Rectal smooth muscle tissue (tissue), 1 donor: ENCODE results near the gene RBM20.

Experiments used
- H3K27ac ChIP-seq: one replicate; pipeline ENCODE4 v1.7.0; 2013; ENCODE audit warnings: low read depth, low read length, inconsistent platforms
- H3K27me3 ChIP-seq: one replicate; pipeline ENCODE4 v1.7.0; 2013; ENCODE audit warnings: low read length; ENCODE audit not compliant: control insufficient read depth, insufficient read depth
- H3K36me3 ChIP-seq: one replicate; pipeline ENCODE4 v1.7.0; 2013; ENCODE audit warnings: low read length; ENCODE audit not compliant: control insufficient read depth, insufficient read depth
- H3K4me1 ChIP-seq: one replicate; pipeline ENCODE4 v1.7.0; 2013; ENCODE audit warnings: low read length; ENCODE audit not compliant: control insufficient read depth, insufficient read depth
- H3K4me3 ChIP-seq: one replicate; pipeline ENCODE4 v1.7.0; 2013; ENCODE audit warnings: low read length
- H3K9ac ChIP-seq: one replicate; pipeline ENCODE4 v1.7.0; 2013; ENCODE audit warnings: low read length

Gene RBM20

GRCh38 chr10:110790913-110791506 lies 146.9 kb downstream of the RBM20 start:
- Histone ChIP-seq H3K4me3 (no peak overlapping the region), H3K9ac (no peak overlapping the region), H3K36me3 (no peaks in the 10 kb centered on the region), H3K4me1 (peaks cover 42% of the 10 kb centered on the region), H3K27ac (peak overlapping the region; percentile 80), H3K27me3 (no peaks in the 10 kb centered on the region)

DNA sequence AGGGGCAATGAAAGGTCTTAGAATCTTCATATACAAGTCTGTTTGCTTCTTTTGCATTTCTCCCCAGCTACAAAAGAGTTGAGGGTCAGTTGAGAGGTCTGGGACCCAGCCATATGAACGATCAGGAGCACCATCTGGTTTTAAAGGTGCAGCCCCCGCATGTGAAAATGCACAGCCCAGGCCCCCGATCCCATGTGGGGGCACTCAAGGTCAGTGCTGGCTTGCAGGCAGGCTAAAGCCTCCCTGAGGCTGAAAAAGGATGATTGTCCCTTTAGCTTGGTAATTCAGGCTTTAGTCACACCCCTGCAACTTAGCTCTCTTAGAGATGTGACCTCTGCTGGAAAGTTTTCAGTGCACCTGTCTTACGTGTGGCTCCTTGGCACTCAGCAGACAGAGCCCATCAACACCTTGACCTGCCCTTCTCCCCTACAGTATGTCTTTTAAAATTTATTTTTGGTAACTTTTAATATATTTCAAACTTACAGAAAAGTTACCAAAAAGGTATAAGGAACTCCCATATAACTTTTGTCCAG lies 147.5 kb downstream of the RBM20 start:
- H3K4me3 ChIP-seq, result no peak overlapping the region
- peaks cover 42% of the 10 kb centered on the region for H3K4me1 ChIP-seq
- no peaks in the 10 kb centered on the region for H3K36me3 ChIP-seq
- no peaks in the 10 kb centered on the region for H3K27me3 ChIP-seq
- H3K27ac ChIP-seq, result peak overlapping the region; percentile 80
- H3K9ac ChIP-seq, result no peak overlapping the region

DNA sequence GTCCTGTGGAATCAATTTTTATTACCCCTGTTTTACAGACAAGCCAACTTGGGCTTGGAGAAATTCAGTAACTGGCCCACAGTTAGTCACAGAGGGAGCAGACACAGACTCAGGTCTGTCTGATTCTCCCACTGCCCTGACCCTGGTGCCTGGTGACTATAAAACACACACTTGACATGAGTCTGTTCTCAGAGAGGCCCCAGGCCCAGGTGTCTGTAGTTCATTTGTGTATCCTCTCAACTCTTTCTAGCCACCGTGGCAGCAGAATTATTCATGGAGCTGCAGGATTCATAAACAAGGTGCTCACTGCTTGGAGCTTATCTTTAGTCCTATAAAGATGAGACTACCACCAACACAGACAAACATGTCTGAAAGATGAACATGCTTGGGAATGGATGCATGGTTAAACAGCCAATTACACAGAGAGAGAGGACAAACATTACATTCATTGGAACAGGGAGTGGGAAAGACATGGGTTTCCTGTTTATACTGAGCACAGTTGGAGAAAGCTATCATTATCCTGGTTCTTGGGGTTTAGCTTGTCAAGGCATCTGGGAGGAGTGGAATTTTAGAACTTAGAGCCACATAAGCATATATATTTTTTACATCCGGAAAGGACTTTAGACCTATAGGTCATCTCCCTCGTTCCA lies 148.5 kb downstream of the RBM20 start:
- Histone ChIP-seq H3K9ac (no peak overlapping the region), H3K4me3 (peak overlapping the region; percentile 13), H3K36me3 (no peaks in the 10 kb centered on the region), H3K27ac (peak overlapping the region; percentile 80), H3K27me3 (no peaks in the 10 kb centered on the region), H3K4me1 (peaks cover 42% of the 10 kb centered on the region)

DNA sequence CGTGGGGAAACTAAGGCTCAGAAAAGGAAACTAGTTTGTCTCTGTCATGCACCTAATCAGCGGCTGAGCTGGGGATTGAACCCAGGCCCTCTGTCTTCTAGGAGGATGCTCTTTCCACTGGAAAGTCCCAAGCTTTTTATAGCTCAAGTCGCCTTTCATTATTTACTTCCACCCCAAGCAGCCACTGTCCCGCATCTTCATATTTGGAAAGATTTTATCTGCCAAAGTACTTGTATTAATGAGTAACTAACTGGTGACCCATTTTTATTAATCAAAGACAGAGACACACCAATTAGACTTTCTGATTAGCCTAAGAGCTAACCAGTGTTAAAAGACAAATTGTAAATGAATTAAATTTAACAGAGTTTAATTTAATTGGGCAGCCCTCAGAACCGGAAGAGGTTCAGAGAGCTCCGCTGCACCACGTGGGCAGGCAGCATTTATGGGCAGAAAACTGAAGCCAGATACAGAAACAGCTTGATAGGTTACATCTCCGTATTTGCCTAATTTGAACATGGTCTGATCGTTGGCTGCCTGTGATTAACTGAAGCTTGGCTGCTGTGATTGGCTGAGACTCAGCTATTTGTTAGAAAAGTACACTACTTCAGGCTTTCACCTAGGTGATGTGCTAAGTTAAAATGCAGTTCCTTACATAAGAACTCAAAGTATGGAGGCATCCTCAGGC lies 149.1 kb downstream of the RBM20 start:
- no peak overlapping the region for H3K9ac ChIP-seq
- H3K27ac ChIP-seq, result peak overlapping the region; percentile 80
- H3K4me1 ChIP-seq, result peaks cover 42% of the 10 kb centered on the region
- no peaks in the 10 kb centered on the region for H3K36me3 ChIP-seq
- H3K4me3 ChIP-seq, result no peak overlapping the region
- no peaks in the 10 kb centered on the region for H3K27me3 ChIP-seq

DNA sequence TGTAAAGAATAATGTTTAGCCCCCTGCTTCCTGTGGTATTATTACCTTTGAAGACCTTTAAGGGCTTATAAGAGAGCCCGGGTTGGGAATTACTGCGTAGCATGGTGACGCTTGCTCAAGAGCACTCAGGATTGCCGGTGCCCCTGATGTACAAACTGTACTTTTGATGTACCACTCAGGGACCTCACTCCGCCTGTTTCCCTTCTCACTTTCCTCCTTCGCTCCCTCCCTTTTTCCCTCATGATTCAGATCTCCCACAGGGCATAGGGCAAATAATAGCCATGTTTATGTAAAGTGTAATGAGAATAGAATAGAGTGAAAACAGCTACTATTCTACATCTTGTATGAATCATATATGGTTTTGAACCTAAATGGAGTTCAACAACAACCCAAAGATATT lies 149.8 kb downstream of the RBM20 start:
- Histone ChIP-seq H3K4me3 (no peak overlapping the region), H3K36me3 (no peaks in the 10 kb centered on the region), H3K27ac (peak overlapping the region; percentile 80), H3K27me3 (no peaks in the 10 kb centered on the region), H3K4me1 (peaks cover 42% of the 10 kb centered on the region), H3K9ac (no peak overlapping the region)

GRCh38 chr10:110794808-110795207 lies 150.7 kb downstream of the RBM20 start:
- H3K27me3 ChIP-seq, result no peaks in the 10 kb centered on the region
- H3K4me3 ChIP-seq, result no peak overlapping the region
- H3K27ac ChIP-seq, result peak overlapping the region; percentile 80
- H3K36me3 ChIP-seq, result no peaks in the 10 kb centered on the region
- H3K4me1 ChIP-seq, result peaks cover 42% of the 10 kb centered on the region
- no peak overlapping the region for H3K9ac ChIP-seq

- H3K36me3 ChIP-seq, result no peaks in the 10 kb centered on the region
- H3K27ac ChIP-seq, result no peak overlapping the region
- no peaks in the 10 kb centered on the region for H3K27me3 ChIP-seq
- H3K9ac ChIP-seq, result no peak overlapping the region
- peaks cover 31% of the 10 kb centered on the region for H3K4me1 ChIP-seq
- no peak overlapping the region for H3K4me3 ChIP-seq
Measured at GRCh38 chr10:110797416-110797815, 153.3 kb downstream of the RBM20 start.

DNA sequence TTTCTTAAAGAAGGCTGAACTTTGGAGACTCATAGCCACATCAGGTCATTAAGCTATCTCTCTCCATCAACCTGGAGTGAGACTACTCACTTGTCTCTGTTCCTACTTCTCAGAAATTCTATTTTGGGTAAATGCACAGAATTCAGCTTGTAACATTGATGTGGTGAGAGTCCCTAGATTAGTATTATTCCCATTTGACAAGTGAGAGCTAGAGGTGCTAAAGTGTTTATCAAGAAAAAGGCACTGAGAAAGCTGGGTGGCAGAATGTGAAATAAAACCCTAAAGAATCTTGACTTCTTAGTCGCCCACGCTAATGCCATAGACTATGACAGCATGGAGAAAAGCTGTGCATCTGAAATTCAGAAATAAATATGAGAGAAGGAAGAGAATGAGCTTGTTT lies 154.2 kb downstream of the RBM20 start:
- Histone ChIP-seq H3K4me3 (no peak overlapping the region), H3K9ac (no peak overlapping the region), H3K27ac (no peak overlapping the region), H3K4me1 (peaks cover 32% of the 10 kb centered on the region), H3K36me3 (no peaks in the 10 kb centered on the region), H3K27me3 (no peaks in the 10 kb centered on the region)

DNA sequence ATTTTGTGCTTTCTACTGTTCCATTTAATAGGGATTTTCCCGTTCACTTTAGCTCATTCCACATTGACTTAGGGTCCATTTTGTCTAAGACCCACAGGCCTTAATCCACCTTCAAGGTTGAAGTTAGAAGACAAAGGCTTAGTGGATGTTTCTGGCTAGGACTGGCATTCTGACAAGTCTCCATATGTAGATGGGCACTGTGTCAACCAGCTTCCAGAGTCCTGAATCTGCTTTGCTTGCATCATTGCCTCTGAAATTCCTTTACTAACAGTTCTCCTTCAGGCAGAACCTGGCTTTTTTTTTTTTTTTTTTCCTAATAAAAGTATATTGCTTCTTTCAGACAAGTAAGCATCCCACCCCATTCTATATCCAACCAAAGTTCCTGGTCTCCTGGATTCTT lies 158.0 kb downstream of the RBM20 start:
- H3K36me3 ChIP-seq, result no peaks in the 10 kb centered on the region
- H3K9ac ChIP-seq, result no peak overlapping the region
- H3K4me1 ChIP-seq, result peaks cover 18% of the 10 kb centered on the region
- H3K27ac ChIP-seq, result peak overlapping the region; percentile 75
- no peak overlapping the region for H3K4me3 ChIP-seq
- H3K27me3 ChIP-seq, result no peaks in the 10 kb centered on the region

GRCh38 chr10:110802551-110803238 lies 158.6 kb downstream of the RBM20 start:
- Histone ChIP-seq H3K36me3 (no peaks in the 10 kb centered on the region), H3K27me3 (no peaks in the 10 kb centered on the region), H3K9ac (no peak overlapping the region), H3K27ac (peak overlapping the region; percentile 75), H3K4me1 (peaks cover 18% of the 10 kb centered on the region), H3K4me3 (no peak overlapping the region)

DNA sequence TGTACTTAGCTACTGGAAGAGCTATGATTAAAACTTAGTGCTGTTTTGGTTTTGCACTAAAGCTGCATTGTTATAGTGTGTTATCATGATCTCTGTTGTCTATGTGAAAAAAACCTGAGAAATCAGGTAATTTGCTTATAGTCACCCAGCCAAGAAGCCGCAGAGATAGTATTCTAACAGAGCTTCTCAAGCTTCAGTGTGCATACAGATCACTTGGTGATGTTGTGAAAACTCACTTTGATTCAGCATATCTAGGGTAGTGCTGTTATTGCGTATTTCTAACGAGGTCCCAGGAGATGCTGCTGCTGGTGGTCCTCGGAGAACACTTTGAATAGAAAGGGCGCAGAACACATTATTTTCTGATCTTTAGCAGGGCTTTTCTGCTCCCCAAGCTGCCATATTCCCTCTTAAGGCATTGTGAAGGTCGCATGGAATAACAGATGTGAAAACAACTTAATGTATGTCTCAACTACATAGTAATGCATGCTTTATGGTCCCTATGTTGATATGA lies 159.2 kb downstream of the RBM20 start:
- Histone ChIP-seq H3K27me3 (no peaks in the 10 kb centered on the region), H3K4me3 (no peak overlapping the region), H3K36me3 (no peaks in the 10 kb centered on the region), H3K4me1 (peaks cover 18% of the 10 kb centered on the region), H3K9ac (no peak overlapping the region), H3K27ac (peak overlapping the region; percentile 27)

DNA sequence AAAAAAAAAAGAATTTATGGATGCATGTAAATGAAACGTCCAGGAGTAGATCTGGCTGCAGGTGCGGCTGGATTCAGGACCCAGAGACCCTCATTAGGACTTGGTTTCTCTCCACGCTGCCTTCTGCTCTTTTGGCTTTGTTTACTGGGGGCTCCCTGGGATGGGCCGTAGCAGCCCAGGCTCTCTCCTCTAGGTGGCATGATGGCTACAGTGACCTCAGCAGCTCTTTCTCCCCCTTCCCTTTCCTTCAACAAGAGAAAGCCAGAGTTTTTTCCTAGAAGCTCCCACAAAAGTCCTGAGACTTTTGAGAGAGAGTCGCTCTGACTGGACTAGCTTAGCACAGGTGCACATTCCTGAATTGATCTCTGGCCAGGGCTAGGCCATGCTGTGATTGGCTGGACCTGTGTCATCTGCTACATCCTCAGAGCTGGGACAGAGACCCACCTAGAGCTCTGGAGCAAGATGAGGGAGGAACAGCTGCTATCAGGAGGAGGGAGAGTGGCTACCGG lies 159.7 kb downstream of the RBM20 start:
- Histone ChIP-seq H3K27me3 (no peaks in the 10 kb centered on the region), H3K36me3 (no peaks in the 10 kb centered on the region), H3K9ac (no peak overlapping the region), H3K4me3 (no peak overlapping the region), H3K27ac (no peak overlapping the region), H3K4me1 (peaks cover 18% of the 10 kb centered on the region)
